ENCODE results near the gene KRT83. TPM values are rescaled to one million over a fixed set of nuclear protein-coding genes. Genes with fewer than 3 reads are reported as not detected.

Gene KRT83
- polyA plus RNA-seq, 1 donor (not counting 4 experiments of a cell fraction or from before 2014, with no cell fraction given): not detected

GRCh38 chr12:52344111-52344510 lies 22.9 kb upstream of the KRT83 start:
- Histone ChIP-seq H3K4me2 (ENCODE audit: control insufficient read depth, extremely low read depth, insufficient read depth, low read depth, low read length) (no peak overlapping the region), H4K20me1 (ENCODE audit: control insufficient read depth, extremely low read depth, insufficient read depth, low read length) (no peaks in the 10 kb centered on the region), H3K9me1 (ENCODE audit: control insufficient read depth, extremely low read depth, insufficient read depth, low read length) (no peaks in the 10 kb centered on the region), H3K27me3 (ENCODE audit: control insufficient read depth, extremely low read depth, insufficient read depth, low read length) (peaks cover 3% of the 10 kb centered on the region), H3K9ac (ENCODE audit: control insufficient read depth, extremely low read depth, insufficient read depth, low read length) (no peak overlapping the region), H3K4me3 (ENCODE audit: control insufficient read depth in 2 of 3, extremely low read depth in 1 of 3, insufficient read depth in 2 of 3, low read depth in 1 of 3, low read length in 3 of 3) (no peak overlapping the region), H3K36me3 (ENCODE audit: control insufficient read depth in 2 of 2, extremely low read depth in 1 of 2, insufficient read depth in 2 of 2, low read length in 2 of 2) (no peaks in the 10 kb centered on the region), H3K27ac (ENCODE audit: control insufficient read depth, insufficient read depth, low read length) (no peak overlapping the region), H3K4me1 (ENCODE audit: control insufficient read depth, extremely low read depth, insufficient read depth, low read length) (peaks cover 18% of the 10 kb centered on the region), H2AFZ (ENCODE audit: control insufficient read depth, low read length) (no peak overlapping the region), H3K9me3 (ENCODE audit: control insufficient read depth, low read depth, low read length) (no peaks in the 10 kb centered on the region), H3K79me2 (ENCODE audit: control insufficient read depth, insufficient read depth, low read length) (no peaks in the 10 kb centered on the region)
- dilution Hi-C loops (cut with MboI; ENCODE audit: extremely low pct_ligation_motif_present, low sequenced_read_pairs): no loop called here
- no peak for DNase-seq (ENCODE audit: low read depth, low spot score)
- TF ChIP-seq EZH2 (IDR thresholded peaks at IDR 0.05; ENCODE audit: low read length) (no peak), CTCF (optimal IDR thresholded peaks at IDR 0.05 in 1 of 3, IDR thresholded peaks at IDR 0.05 in 1 of 3, conservative IDR thresholded peaks at IDR 0.05 in 1 of 3; ENCODE audit: extremely low read depth in 1 of 3, insufficient read depth in 2 of 3, low read length in 3 of 3) (no peak)
- no peak for FAIRE-seq

GRCh38 chr12:52343550-52343949 lies 22.4 kb upstream of the KRT83 start:
- no peaks in the 10 kb centered on the region for H3K9me3 ChIP-seq (ENCODE audit: control insufficient read depth, low read depth, low read length)
- no peak overlapping the region for H3K4me3 ChIP-seq (ENCODE audit: control insufficient read depth in 2 of 3, extremely low read depth in 1 of 3, insufficient read depth in 2 of 3, low read depth in 1 of 3, low read length in 3 of 3)
- FAIRE-seq (no peak), DNase-seq (ENCODE audit: low read depth, low spot score) (no peak)
- H2AFZ ChIP-seq (ENCODE audit: control insufficient read depth, low read length): no peak overlapping the region
- no peak overlapping the region for H3K4me2 ChIP-seq (ENCODE audit: control insufficient read depth, extremely low read depth, insufficient read depth, low read depth, low read length)
- peaks cover 23% of the 10 kb centered on the region for H3K4me1 ChIP-seq (ENCODE audit: control insufficient read depth, extremely low read depth, insufficient read depth, low read length)
- peaks cover 3% of the 10 kb centered on the region for H3K27me3 ChIP-seq (ENCODE audit: control insufficient read depth, extremely low read depth, insufficient read depth, low read length)
- TF ChIP-seq EZH2 (IDR thresholded peaks at IDR 0.05; ENCODE audit: low read length) (no peak), CTCF (optimal IDR thresholded peaks at IDR 0.05 in 1 of 3, IDR thresholded peaks at IDR 0.05 in 1 of 3, conservative IDR thresholded peaks at IDR 0.05 in 1 of 3; ENCODE audit: extremely low read depth in 1 of 3, insufficient read depth in 2 of 3, low read length in 3 of 3) (no peak)
- no peak overlapping the region for H3K9ac ChIP-seq (ENCODE audit: control insufficient read depth, extremely low read depth, insufficient read depth, low read length)
- H3K79me2 ChIP-seq (ENCODE audit: control insufficient read depth, insufficient read depth, low read length): no peaks in the 10 kb centered on the region
- no peaks in the 10 kb centered on the region for H3K9me1 ChIP-seq (ENCODE audit: control insufficient read depth, extremely low read depth, insufficient read depth, low read length)
- no peaks in the 10 kb centered on the region for H3K36me3 ChIP-seq (ENCODE audit: control insufficient read depth in 2 of 2, extremely low read depth in 1 of 2, insufficient read depth in 2 of 2, low read length in 2 of 2)
- no peaks in the 10 kb centered on the region for H4K20me1 ChIP-seq (ENCODE audit: control insufficient read depth, extremely low read depth, insufficient read depth, low read length)
- no peak overlapping the region for H3K27ac ChIP-seq (ENCODE audit: control insufficient read depth, insufficient read depth, low read length)
- dilution Hi-C loops (cut with MboI; ENCODE audit: extremely low pct_ligation_motif_present, low sequenced_read_pairs): no loop called here
